Central memory CD8-positive, alpha-beta T cell (primary cell): Measurements from ENCODE around the gene GRAMD4.

ENCODE experiments used
- ATAC-seq: fragments of 150-1000 bp; cut with Tn5 transposase; replicated peaks from 2 replicates; pipeline ENCODE4 v1.10.0; 2022; ENCODE audit warnings: mild to moderate bottlenecking, moderate FRiP score, moderate number of reproducible peaks; ENCODE audit not compliant: poor library complexity, severe bottlenecking; ENCODE audit errors: extremely low read depth
- DNase-seq, 2 donors: peaks; one replicate each; pipeline ENCODE4 v3.0.0; 2021; ENCODE audit warnings: low spot score in 2 of 2
- H3K27ac Mint-ChIP-seq: one replicate; pipeline ENCODE4 v1.8.0; 2022; ENCODE audit warnings: low read depth, mild to moderate bottlenecking, moderate library complexity, mixed read lengths
- H3K27me3 Mint-ChIP-seq: one replicate; pipeline ENCODE4 v1.8.0; 2022; ENCODE audit warnings: mixed read lengths
- H3K36me3 Mint-ChIP-seq: one replicate; pipeline ENCODE4 v1.8.0; 2022; ENCODE audit warnings: mild to moderate bottlenecking, moderate library complexity, mixed read lengths; ENCODE audit not compliant: insufficient read depth
- H3K4me1 Mint-ChIP-seq: one replicate; pipeline ENCODE4 v1.8.0; 2022; ENCODE audit warnings: mixed read lengths
- H3K4me3 Mint-ChIP-seq: one replicate; pipeline ENCODE4 v1.8.0; 2022; ENCODE audit warnings: mild to moderate bottlenecking, moderate library complexity, mixed read lengths
- H3K9me3 Mint-ChIP-seq: one replicate; pipeline ENCODE4 v1.8.0; 2022; ENCODE audit warnings: mixed read lengths

The GRAMD4 gene

GRCh38 chr22:46686221-46687047 lies 66.2 kb downstream of the GRAMD4 start:
- H3K36me3 Mint-ChIP-seq, result peaks cover 38% of the 10 kb centered on the region

GRCh38 chr22:46687048-46687444 lies 66.9 kb downstream of the GRAMD4 start:
- Mint-ChIP-seq H3K36me3 (peaks cover 44% of the 10 kb centered on the region), H3K9me3 (no peaks in the 10 kb centered on the region), H3K27ac (no peak overlapping the region), H3K27me3 (no peaks in the 10 kb centered on the region), H3K4me3 (no peak overlapping the region), H3K4me1 (no peaks in the 10 kb centered on the region)
- ATAC-seq, result no peak
- DNase-seq, result no peak

More at GRCh38 chr22:46686221-46687047, 66.2 kb downstream of the GRAMD4 start:
- H3K9me3 Mint-ChIP-seq, result no peaks in the 10 kb centered on the region
- no peak for ATAC-seq
- H3K4me3 Mint-ChIP-seq, result no peak overlapping the region
- DNase-seq, result no peak
- no peaks in the 10 kb centered on the region for H3K27me3 Mint-ChIP-seq
- no peak overlapping the region for H3K27ac Mint-ChIP-seq
- H3K4me1 Mint-ChIP-seq, result no peaks in the 10 kb centered on the region

- ATAC-seq, result no peak
- H3K27ac Mint-ChIP-seq, result no peak overlapping the region
These were observed 67.3 kb downstream of the GRAMD4 start for GRCh38 chr22:46687460-46687859.

GRCh38 chr22:46688949-46689348 lies 68.8 kb downstream of the GRAMD4 start:
- ATAC-seq (no peak), DNase-seq (no peak)
- Mint-ChIP-seq H3K27ac (peak overlapping the region; percentile 19), H3K4me3 (no peak overlapping the region), H3K36me3 (peaks cover 51% of the 10 kb centered on the region), H3K27me3 (no peaks in the 10 kb centered on the region), H3K9me3 (no peaks in the 10 kb centered on the region), H3K4me1 (no peaks in the 10 kb centered on the region)

More at GRCh38 chr22:46687460-46687859, 67.3 kb downstream of the GRAMD4 start:
- Mint-ChIP-seq H3K36me3 (peaks cover 44% of the 10 kb centered on the region), H3K27me3 (no peaks in the 10 kb centered on the region), H3K4me1 (no peaks in the 10 kb centered on the region), H3K9me3 (no peaks in the 10 kb centered on the region), H3K4me3 (no peak overlapping the region)
- no peak for DNase-seq

GRCh38 chr22:46690146-46690545 lies 70.0 kb downstream of the GRAMD4 start:
- H3K9me3 Mint-ChIP-seq, result no peaks in the 10 kb centered on the region

GRCh38 chr22:46691571-46691970 lies 71.4 kb downstream of the GRAMD4 start:
- Mint-ChIP-seq H3K9me3 (no peaks in the 10 kb centered on the region), H3K36me3 (peaks cover 45% of the 10 kb centered on the region), H3K27me3 (no peaks in the 10 kb centered on the region), H3K27ac (no peak overlapping the region), H3K4me3 (no peak overlapping the region), H3K4me1 (no peaks in the 10 kb centered on the region)
- no peak for DNase-seq
- no peak for ATAC-seq

More at GRCh38 chr22:46690146-46690545, 70.0 kb downstream of the GRAMD4 start:
- Mint-ChIP-seq H3K4me1 (no peaks in the 10 kb centered on the region), H3K36me3 (peaks cover 52% of the 10 kb centered on the region), H3K27me3 (no peaks in the 10 kb centered on the region), H3K27ac (no peak overlapping the region), H3K4me3 (no peak overlapping the region)
- no peak for DNase-seq
- ATAC-seq, result no peak

GRCh38 chr22:46693634-46694415 lies 73.6 kb downstream of the GRAMD4 start:
- no peak for DNase-seq
- ATAC-seq, result no peak
- Mint-ChIP-seq H3K4me3 (no peak overlapping the region), H3K36me3 (peaks cover 56% of the 10 kb centered on the region), H3K27me3 (no peaks in the 10 kb centered on the region), H3K4me1 (no peaks in the 10 kb centered on the region), H3K9me3 (no peaks in the 10 kb centered on the region), H3K27ac (peak overlapping the region; percentile 41)

- ATAC-seq (no peak), DNase-seq (no peak)
- H3K36me3 Mint-ChIP-seq, result peaks cover 57% of the 10 kb centered on the region
- H3K9me3 Mint-ChIP-seq, result no peaks in the 10 kb centered on the region
- no peak overlapping the region for H3K4me3 Mint-ChIP-seq
- no peaks in the 10 kb centered on the region for H3K4me1 Mint-ChIP-seq
- peak overlapping the region; percentile 41 for H3K27ac Mint-ChIP-seq
- no peaks in the 10 kb centered on the region for H3K27me3 Mint-ChIP-seq
These were observed 74.4 kb downstream of the GRAMD4 start for GRCh38 chr22:46694416-46695170.

GRCh38 chr22:46695346-46696228 lies 75.4 kb downstream of the GRAMD4 start:
- no peak for ATAC-seq
- no peaks in the 10 kb centered on the region for H3K4me1 Mint-ChIP-seq
- no peak for DNase-seq
- no peaks in the 10 kb centered on the region for H3K9me3 Mint-ChIP-seq
- no peak overlapping the region for H3K27ac Mint-ChIP-seq
- no peaks in the 10 kb centered on the region for H3K27me3 Mint-ChIP-seq
- H3K36me3 Mint-ChIP-seq, result peaks cover 56% of the 10 kb centered on the region
- no peak overlapping the region for H3K4me3 Mint-ChIP-seq

GRCh38 chr22:46696229-46696518 lies 76.0 kb downstream of the GRAMD4 start:
- Mint-ChIP-seq H3K4me3 (no peak overlapping the region), H3K36me3 (peaks cover 56% of the 10 kb centered on the region), H3K4me1 (no peaks in the 10 kb centered on the region), H3K27ac (no peak overlapping the region), H3K9me3 (no peaks in the 10 kb centered on the region), H3K27me3 (no peaks in the 10 kb centered on the region)
- ATAC-seq (no peak), DNase-seq (no peak)

- no peak for ATAC-seq
- no peaks in the 10 kb centered on the region for H3K27me3 Mint-ChIP-seq
- H3K4me3 Mint-ChIP-seq, result no peak overlapping the region
- no peaks in the 10 kb centered on the region for H3K4me1 Mint-ChIP-seq
- no peak overlapping the region for H3K27ac Mint-ChIP-seq
- DNase-seq, result no peak
- H3K36me3 Mint-ChIP-seq, result peaks cover 56% of the 10 kb centered on the region
- H3K9me3 Mint-ChIP-seq, result no peaks in the 10 kb centered on the region
These were observed 76.4 kb downstream of the GRAMD4 start for GRCh38 chr22:46696614-46697013.
